Esophagus muscularis mucosa (tissue), 4 donors: Measurements from ENCODE around the gene ABCB8. TPM values are rescaled to one million over a fixed set of nuclear protein-coding genes. Genes with fewer than 3 reads are reported as not detected.
A peak's percentile ranks its signal among the peaks of the same experiment; 100 is the strongest.

ENCODE experiments used
- DNase-seq: peaks from one replicate; pipeline ENCODE4 v3.0.0-alpha.2; 2017; ENCODE audit errors: extremely low spot score
- H3K27ac ChIP-seq, 4 donors: fragments of 200-600 bp; sonication (generic); replicated peaks in 1 of 4; 1 replicate in 3 of 4; 2 replicates in 1 of 4; pipeline ENCODE4 v1.5.1; 2016 to 2019; ENCODE audit warnings: mild to moderate bottlenecking in 1 of 4
- H3K27me3 ChIP-seq, 4 donors: fragments of 200-600 bp; sonication (generic); one replicate each; pipeline versions ENCODE4 v1.5.1 to v1.6.0; 2016 to 2019
- H3K36me3 ChIP-seq, 4 donors: fragments of 200-600 bp; sonication (generic); one replicate each; pipeline ENCODE4 v1.5.1; 2016 to 2019
- H3K4me1 ChIP-seq, 4 donors: fragments of 200-600 bp; sonication (generic); one replicate each; pipeline ENCODE4 v1.5.1; 2016 to 2019
- H3K4me3 ChIP-seq, 4 donors: fragments of 200-600 bp; sonication (generic); 1 replicate in 2 of 4; 2 replicates in 2 of 4; pipeline ENCODE4 v1.5.1; 2016 to 2019; ENCODE audit warnings: mild to moderate bottlenecking in 4 of 4, moderate library complexity in 1 of 4
- H3K9me3 ChIP-seq, 4 donors: fragments of 200-600 bp; sonication (generic); 1 replicate in 3 of 4; 2 replicates in 1 of 4; pipeline ENCODE4 v1.5.1; 2016 to 2019
- EP300 ChIP-seq: sonication (generic); formaldehyde crosslinking; IDR thresholded peaks from one replicate; pipeline ENCODE4 v1.6.1; 2017; ENCODE audit warnings: antibody characterized with exemption
- POLR2A ChIP-seq: fragments of 450-650 bp; IDR thresholded peaks from one replicate; pipeline ENCODE4 v1.6.1; 2017; ENCODE audit warnings: antibody characterized with exemption, moderate library complexity, mild to moderate bottlenecking, low read depth
- POLR2AphosphoS5 ChIP-seq, 2 donors: sonication (generic); formaldehyde crosslinking; IDR thresholded peaks; one replicate each; pipeline ENCODE4 v1.6.1; 2017; ENCODE audit warnings: antibody characterized with exemption in 2 of 2
- WGBS: methylation state at CpG from one replicate; pipeline ENCODE4 v1.1.5; 2018; 5-methylcytosine and 5-hydroxymethylcytosine counted together
- intact Hi-C: fragments of 100-400 bp; cut with DNase I; formaldehyde crosslinking; loops from one replicate; pipeline ENCODE4 v1.15.1; 2023
- total RNA-seq, 4 donors: library from RNA; depleted of rRNA; stranded (reverse); fragments of >200 nt; gene quantifications; one replicate each; pipeline versions ENCODE4 v1.1.0 to v1.2.1, GENCODE V29; 2016
- TF ChIP-seq, protein P1 (sequence below), 3 experiments: fragments of 200-600 bp in 2 of 3; fragments of 450-650 bp in 1 of 3; sonication (generic) in 2 of 3; IDR thresholded peaks; one replicate each; pipeline ENCODE4 v1.5.1; 2017 to 2019; ENCODE audit warnings: antibody characterized with exemption in 3 of 3, mild to moderate bottlenecking in 2 of 3, moderate library complexity in 1 of 3

ABCB8 gene
- total RNA-seq, 4 donors from 2014 or later = 13.1 to 25.3 (median 19.9) TPM

DNA sequence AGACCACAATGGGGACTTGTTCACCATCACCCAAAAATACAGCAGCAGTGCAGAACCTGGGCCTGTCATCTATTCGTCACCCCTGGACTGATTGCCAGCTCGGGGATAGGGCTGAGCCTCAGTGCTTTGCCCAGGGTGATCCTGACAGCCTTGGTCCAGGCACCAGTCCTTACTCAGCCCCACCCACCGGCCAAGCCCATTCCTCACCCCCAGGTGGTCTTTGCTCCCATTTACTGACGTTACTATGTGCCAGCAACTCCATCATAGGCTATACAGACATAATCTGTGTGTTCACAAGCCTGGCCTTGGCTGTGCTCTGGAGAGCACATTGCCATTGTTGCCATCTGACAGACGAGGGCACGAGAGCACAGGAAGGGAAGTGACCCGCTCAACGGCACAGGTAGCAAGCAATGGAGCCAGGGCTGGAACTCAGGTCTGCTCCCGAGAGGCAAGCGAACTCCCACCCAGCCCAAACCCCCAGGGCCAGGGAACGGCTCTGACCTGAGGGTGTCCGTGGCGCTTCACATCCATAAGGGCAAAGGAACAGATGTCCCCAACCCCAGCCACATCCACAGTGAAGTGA lies 10.8 kb upstream of the ABCB8 start:
- Histone ChIP-seq H3K27ac (no peak overlapping the region), H3K9me3 (no peaks in the 10 kb centered on the region), H3K4me3 (no peak overlapping the region), H3K36me3 (peaks cover 0 to 24% (median 0%) of the 10 kb centered on the region in 4 donors), H3K4me1 (peaks cover 35 to 39% (median 37%) of the 10 kb centered on the region in 4 donors), H3K27me3 (peaks cover 0 to 87% (median 41%) of the 10 kb centered on the region in 4 donors)
- DNase-seq = no peak
- TF ChIP-seq, protein P1, sequence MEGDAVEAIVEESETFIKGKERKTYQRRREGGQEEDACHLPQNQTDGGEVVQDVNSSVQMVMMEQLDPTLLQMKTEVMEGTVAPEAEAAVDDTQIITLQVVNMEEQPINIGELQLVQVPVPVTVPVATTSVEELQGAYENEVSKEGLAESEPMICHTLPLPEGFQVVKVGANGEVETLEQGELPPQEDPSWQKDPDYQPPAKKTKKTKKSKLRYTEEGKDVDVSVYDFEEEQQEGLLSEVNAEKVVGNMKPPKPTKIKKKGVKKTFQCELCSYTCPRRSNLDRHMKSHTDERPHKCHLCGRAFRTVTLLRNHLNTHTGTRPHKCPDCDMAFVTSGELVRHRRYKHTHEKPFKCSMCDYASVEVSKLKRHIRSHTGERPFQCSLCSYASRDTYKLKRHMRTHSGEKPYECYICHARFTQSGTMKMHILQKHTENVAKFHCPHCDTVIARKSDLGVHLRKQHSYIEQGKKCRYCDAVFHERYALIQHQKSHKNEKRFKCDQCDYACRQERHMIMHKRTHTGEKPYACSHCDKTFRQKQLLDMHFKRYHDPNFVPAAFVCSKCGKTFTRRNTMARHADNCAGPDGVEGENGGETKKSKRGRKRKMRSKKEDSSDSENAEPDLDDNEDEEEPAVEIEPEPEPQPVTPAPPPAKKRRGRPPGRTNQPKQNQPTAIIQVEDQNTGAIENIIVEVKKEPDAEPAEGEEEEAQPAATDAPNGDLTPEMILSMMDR (IDR thresholded peaks at IDR 0.05) = no peak
- TF ChIP-seq POLR2A = no peak
- TF ChIP-seq POLR2AphosphoS5 (IDR thresholded peaks at IDR 0.05) = no peak
- no peak for TF ChIP-seq EP300
- intact Hi-C loops = loop anchor here (10.0 kb wide), 1 partner anchor 243 kb away; no protein-coding TSS in a partner anchor
- WGBS = 58% methylated on average over 8 of the region's 13 CpGs

DNA sequence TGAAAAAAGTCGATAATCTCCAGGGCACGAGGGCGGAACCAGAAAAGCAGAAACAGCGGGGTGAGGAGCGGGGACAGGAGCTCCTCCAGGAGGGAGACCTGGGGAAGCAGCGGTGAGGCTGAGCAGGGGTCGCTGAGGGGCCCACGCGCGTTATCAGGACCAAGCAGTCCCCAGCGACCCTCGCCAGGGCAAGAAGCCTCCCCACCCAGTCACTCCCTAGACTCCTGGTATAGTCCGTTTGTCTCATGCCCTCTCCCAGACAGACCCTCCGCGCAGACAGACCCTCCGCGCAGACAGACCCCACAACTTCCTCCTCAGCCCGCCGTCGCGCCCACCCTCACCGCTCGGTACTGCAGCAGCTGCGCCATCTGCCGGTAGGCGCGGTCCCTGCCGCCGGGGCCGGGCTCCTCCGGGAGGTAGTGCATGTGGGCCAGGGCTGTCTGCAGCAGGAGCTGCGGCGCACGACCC lies 10.3 kb upstream of the ABCB8 start:
- Histone ChIP-seq H3K4me1 (peaks cover 31 to 34% (median 32%) of the 10 kb centered on the region in 4 donors), H3K27ac (no peak overlapping the region), H3K4me3 (peak overlapping the region; percentile 29 to 41 (median 35)), H3K27me3 (peaks cover 0 to 81% (median 37%) of the 10 kb centered on the region in 4 donors), H3K9me3 (no peaks in the 10 kb centered on the region), H3K36me3 (peaks cover 0 to 20% (median 0%) of the 10 kb centered on the region in 4 donors)
- no peak for DNase-seq
- WGBS = 12% methylated on average over 16 of the region's 34 CpGs
- TF ChIP-seq, protein P1 (IDR thresholded peaks at IDR 0.05) = peak; percentile 80 to 95 (median 84)
- TF ChIP-seq POLR2AphosphoS5 (IDR thresholded peaks at IDR 0.05) = no peak
- intact Hi-C loops = loop anchor here (10.0 kb wide), 1 partner anchor 243 kb away; no protein-coding TSS in a partner anchor

- 7% methylated on average over 26 of the region's 82 CpGs for WGBS
- Histone ChIP-seq H3K4me3 (peak overlapping the region; percentile 29 to 41 (median 35)), H3K27me3 (peaks cover 0 to 80% (median 31%) of the 10 kb centered on the region in 4 donors), H3K36me3 (peaks cover 0 to 14% (median 0%) of the 10 kb centered on the region in 4 donors), H3K27ac (no peak overlapping the region), H3K9me3 (no peaks in the 10 kb centered on the region), H3K4me1 (peaks cover 25 to 28% (median 26%) of the 10 kb centered on the region in 4 donors)
- intact Hi-C loops = loop anchor here (10.0 kb wide), 1 partner anchor 244 kb away; no protein-coding TSS in a partner anchor
- TF ChIP-seq, protein P1 (IDR thresholded peaks at IDR 0.05) = no peak
- TF ChIP-seq EP300 (no peak), POLR2A (no peak), POLR2AphosphoS5 (IDR thresholded peaks at IDR 0.05) (no peak)
- no peak for DNase-seq
These were observed 9.7 kb upstream of the ABCB8 start for GRCh38 chr7:151018421-151019129.

DNA sequence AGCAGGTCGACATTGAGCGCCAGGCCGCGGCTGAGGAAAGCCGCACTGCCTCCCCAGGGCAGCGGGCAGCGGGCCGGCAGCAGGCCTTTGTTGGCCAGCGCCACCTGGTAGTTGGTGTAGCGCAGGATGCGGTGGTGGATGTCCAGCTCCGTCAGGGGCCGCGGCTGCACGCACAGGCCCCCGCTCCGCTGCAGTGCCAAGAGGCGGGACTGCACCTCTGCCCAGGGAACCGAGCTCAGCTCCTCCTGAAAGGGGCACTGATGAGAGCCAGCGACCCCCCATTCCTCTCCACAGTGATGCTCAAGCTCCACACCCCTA lies 9.2 kb upstream of the ABCB8 start:
- DNase-seq = no peak
- Histone ChIP-seq H3K27me3 (peaks cover 0 to 75% (median 27%) of the 10 kb centered on the region in 4 donors), H3K9me3 (no peaks in the 10 kb centered on the region), H3K4me3 (peak overlapping the region; percentile 29 to 41 (median 35)), H3K36me3 (peaks cover 0 to 10% (median 0%) of the 10 kb centered on the region in 4 donors), H3K27ac (no peak overlapping the region), H3K4me1 (peaks cover 20 to 23% (median 21%) of the 10 kb centered on the region in 4 donors)
- intact Hi-C loops = loop anchor here (10.0 kb wide), 1 partner anchor 244 kb away; no protein-coding TSS in a partner anchor
- TF ChIP-seq POLR2AphosphoS5 (IDR thresholded peaks at IDR 0.05) = no peak
- TF ChIP-seq, protein P1 (IDR thresholded peaks at IDR 0.05) = no peak
- WGBS = 4% methylated on average over 4 of the region's 20 CpGs
